NCI-H748 treated with DMSO at 0.1 percent for 48 hours (cell line): ENCODE results near the gene HS2ST1.
"Not testable (repeated sequence)": the region's sequence is repeated elsewhere in the genome, so short reads cannot be mapped to it uniquely, and the experiment has no call there.

Experiments used
- DNase-seq: peaks from one replicate; lab custom pipeline; 2025; lab: John Stamatoyannopoulos, UW

The HS2ST1 gene

DNA sequence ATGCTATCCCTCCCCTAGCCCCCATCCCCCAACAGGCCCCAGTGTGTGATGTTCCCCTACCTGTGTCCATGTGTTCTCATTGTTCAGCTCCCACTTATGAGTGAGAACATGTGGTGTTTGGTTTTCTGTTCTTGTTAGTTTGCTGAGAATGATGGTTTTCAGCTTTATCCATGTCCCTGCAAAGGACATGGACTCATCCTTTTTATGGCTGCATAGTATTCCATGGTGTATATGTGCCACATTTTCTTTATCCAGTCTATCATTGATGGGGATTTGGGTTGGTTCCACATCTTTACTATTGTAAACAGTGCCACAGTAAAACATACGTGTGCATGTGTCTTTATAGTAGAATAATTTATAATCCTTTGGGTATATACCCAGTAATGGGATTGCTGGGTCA, 152.3 kb downstream of the HS2ST1 start:
- not testable (repeated sequence) for DNase-seq

DNA sequence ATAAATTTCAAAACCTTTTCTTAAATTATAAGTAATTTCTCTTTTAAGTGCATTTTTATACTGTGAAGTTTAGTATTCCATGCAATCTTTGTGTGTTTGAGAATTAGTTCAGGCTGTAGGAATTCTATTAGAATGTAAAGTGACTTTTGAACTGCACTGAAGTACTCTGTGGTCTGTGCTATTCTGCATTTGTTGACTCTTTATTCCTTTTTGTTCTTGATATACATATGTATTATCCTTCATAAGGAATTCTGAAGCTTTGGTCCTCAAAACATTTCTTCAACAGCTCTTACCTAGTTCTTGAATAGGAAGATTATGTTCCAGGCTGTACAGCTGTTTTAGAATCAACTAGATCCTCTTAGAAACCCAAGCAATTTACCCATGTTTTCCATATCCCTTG, 158.0 kb downstream of the HS2ST1 start:
- no peak for DNase-seq

DNA sequence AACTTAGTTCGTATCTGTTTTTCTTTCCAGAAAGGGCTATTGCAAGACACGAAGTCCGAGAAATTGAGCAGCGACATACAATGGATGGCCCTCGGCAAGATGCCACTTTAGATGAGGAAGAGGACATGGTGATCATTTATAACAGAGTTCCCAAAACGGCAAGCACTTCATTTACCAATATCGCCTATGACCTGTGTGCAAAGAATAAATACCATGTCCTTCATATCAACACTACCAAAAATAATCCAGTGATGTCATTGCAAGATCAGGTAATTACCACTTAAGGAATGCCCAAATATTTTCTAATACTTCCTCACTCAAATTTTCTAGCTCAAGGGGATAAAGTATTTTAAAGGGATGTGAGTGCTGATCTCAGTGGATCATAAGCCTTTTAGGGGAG, 158.5 kb downstream of the HS2ST1 start:
- DNase-seq, result no peak

DNA sequence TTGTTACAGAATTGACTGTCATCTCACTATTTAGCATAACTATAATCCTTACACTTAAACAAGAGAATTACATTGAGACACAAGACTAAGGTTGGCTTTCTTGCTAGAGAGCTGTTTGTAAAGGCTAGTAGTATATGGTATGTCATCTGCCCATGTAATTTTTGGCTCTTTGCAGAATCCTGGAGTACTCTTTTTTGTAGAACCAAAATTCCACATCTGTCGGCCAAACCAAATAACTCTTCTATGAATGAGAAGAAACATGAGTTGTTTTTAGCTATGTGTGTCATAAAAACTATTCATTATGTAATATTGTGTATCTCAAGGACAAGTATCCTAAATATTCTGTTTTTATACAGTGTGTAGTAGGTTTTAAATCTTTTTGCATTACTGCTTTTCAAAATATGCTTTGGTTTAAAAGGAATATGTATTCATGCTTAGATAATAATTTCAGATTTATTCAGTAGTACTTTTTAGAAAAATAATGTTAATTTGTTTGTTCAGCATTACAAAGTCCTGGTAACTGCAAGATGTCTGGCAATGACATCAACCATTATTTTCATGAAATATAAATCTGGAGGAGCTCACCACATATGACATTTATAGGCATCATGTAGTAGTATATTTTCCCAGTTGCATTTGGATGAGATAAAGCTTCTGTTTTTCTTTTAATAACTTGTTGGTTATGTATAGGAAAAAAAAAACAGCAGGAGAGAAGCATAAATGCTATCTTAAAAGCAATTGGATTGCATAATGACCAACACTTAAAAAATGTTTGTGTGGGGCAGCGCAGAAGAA, 159.8 kb downstream of the HS2ST1 start:
- DNase-seq, result no peak

DNA sequence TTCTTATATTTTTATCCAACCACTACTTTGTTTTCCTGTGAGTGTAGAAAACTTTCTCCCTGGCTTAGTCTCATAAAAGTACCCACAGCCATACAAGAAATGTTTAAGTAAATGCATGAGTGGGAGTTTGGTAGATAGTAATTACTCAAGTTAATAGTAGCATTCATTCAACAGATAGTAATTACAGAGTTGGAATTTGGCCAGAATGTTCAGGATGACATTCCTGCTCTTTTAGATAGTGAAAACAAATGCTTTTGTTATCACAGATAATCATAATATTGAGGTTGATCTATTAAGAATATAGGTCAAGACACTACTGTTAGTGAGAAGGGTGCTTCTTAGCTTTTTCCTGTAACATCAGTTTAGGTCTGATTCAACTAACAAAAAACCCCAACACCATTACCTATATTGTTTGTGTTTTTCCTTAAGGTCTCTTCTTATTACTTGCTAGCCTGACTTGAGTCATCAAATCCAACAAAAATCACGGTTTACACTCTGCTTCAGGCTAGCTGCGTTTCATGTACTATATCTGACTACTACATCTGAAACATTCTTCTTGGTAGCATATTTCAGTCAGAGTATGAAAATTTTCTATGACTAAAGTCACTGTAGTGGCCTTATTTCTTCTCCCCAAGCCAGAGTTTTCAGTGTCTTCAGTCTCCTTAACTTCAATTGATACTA, 163.7 kb downstream of the HS2ST1 start:
- no peak for DNase-seq

DNA sequence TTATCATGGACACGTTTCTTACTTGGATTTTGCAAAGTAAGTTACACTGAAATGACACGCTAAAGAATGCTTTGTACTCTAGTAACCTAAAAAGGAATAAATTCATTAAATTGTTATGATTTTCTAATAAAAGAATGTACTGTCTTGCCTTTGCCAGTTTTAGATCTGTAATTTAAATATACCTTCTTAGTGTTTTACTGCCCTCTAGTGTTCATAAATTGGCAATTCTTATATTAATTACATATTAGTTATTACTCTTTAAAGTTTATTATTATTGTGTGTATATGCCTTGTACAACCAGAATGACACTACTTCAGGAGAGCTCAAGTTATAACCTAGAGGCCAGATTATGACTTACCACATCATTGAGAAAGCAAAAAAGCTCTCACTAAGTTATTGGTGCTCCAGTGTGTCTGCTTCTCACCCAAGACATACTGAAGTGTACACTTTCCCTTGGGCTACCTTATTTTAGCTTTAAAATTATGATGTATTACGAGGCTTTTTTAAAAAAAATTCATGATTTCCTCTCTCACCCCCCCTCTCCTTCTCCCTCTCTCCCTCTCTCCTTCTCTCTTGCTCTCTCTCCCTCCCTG, 169.9 kb downstream of the HS2ST1 start:
- peak; percentile 18 for DNase-seq

DNA sequence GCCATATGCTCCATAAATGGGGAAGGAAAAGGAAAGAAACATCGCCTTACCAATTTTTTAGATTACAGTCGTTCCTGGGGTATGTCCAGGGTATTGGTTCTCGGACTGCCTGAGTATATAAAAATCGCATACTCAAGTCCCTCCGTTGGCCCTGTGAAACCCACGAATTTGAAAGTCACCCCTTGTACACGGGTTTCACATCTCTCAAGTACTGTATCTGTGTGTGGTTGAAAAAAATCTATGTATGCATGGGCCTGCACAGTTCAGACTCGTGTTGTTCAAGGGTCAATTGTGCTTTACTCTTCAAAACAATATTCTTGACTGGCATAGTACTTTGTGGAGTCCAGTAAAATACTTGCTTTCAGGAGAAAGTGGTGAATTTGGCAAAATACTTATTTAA, 171.7 kb downstream of the HS2ST1 start:
- DNase-seq, result no peak

DNA sequence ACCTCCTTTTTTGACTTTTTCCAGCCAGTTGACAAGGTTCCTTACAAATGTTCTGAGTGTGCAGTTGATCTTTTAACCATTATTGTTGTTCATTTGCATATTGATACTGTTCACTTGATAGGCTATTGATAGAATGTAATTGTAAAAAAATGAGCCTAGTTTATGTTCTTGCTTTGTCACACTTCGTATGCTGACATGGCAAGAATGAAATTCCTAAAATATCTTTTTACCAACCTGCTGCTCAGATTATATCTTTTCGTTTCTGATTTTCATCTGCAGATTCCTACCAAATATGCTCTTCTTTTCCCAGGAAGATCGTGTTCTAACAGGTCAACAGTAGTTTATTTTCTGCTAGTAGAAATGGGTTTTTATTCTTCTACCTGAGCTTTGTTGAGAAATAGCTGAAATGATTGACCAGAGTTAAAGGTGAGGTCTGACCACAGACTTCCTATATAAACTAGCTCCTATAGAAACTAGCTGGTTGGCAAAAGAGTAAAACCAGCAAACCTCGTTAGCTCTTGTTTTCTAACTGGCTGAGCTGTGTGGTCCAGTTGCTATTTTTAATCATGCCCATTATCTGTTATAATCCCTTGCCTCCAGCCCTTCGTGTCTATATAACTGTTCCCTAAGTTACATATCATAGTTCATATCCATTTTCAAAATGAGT, 174.8 kb downstream of the HS2ST1 start:
- no peak for DNase-seq

DNA sequence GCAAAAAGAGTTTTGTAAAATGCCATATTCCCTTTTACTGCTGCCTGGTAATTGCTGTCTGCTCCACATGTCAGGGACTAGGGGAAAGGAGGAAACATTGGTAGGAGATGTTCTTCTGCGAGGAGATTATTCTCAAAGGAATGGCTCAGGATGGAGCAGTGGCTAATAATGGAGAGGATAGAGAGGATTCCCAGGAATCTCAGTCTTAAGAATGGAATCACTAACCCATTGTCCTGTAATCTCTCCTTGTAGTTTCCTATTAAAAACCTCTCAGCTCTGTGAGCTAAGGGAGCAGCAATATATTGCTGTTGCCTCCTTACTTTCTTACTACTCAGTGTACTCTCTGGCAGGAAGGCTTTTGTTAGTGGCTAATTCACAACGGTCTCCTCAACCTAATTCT, 175.4 kb downstream of the HS2ST1 start:
- no peak for DNase-seq

DNA sequence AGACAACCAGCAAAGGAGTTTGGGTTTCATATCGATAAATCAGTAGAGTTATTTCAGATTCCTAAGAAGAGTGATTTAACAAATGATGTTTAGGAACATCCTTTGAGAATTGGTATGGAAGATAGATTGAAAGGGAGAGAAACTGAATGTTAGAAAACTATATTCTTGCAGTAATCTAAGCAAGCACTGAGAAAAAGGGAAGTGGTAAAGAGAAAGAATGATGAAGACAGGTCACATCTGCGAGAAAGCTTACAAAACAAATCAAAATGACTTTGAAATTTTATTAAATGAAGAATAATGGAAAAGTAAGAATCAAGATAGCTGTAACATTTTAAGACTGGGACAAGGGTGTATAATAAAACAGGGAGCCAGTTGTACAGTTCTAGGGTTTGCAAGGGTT, 177.0 kb downstream of the HS2ST1 start:
- no peak for DNase-seq

DNA sequence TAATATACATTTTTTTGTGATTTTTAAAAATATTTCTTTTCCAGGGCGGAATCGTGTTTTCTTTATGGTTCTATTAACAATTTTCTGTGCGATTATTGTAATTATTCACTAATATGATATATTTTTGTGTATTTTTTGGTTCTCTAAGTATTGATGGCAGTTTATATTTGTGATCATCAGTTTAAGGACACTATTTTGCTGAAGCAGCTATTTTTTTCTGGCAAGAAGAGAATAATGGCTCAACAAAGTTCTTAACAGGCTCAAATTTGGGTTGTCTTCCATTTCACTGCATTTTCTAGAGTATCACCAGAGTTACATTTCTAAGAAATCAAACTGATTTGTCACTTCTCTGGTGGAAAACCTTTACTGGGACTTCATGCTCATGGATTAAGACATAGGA, 178.4 kb downstream of the HS2ST1 start:
- DNase-seq, result no peak

DNA sequence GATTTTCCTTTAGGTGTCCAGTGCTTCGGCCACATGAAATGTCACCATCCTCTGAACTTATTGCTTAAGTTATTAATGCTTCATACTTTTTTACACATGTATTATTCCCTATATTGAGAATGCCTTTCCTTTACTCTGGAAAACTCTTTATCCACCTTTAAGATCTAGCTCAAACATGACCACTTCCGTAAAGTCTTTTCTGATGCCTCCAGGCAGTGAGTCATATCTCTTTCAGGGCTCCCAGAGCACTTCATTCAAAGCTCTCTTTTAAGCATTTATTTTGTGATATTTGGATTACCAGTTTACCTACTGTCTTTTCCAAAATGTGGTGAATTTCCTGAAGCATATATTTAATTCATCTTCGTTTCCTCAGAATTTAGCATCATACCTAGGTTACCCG, 178.9 kb downstream of the HS2ST1 start:
- DNase-seq, result no peak

DNA sequence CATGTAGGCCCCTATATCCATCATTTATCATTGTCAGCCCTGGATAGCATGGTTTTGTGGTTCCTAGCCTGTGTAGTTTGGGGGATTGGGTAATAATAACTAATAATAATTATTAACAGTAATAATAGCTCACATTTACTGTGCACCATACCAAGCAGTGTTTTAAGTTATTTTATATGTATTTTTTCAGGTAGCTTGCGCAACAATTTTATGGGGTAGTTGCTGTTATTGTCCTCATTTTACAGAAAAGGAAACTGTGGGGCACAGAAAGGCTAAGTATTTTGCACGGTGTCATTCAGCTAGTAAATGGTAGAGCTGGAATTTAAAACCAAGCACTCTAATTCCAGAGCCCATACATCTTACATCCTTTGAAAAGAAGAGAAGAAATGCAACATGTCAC, 179.8 kb downstream of the HS2ST1 start:
- no peak for DNase-seq

DNA sequence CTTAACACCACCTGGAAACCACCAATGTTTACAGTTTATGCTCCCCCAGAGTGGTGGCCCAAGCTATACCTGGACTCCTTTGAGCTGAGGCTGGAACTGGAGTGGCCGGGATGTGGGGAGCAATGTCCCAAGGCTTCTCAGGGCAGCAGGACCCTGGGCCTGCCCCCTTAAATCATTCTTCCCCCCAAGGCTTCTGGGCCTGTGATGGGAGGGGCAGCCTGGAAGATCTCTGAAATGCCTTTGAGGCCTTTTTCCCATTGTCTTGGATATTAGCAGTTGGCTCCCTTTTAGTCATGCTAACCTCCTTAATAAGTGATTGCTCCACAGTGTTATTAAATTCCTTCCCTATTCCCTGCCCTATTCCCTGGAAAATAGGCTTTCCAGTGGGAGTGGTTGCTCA, 185.8 kb downstream of the HS2ST1 start:
- DNase-seq, result no peak

DNA sequence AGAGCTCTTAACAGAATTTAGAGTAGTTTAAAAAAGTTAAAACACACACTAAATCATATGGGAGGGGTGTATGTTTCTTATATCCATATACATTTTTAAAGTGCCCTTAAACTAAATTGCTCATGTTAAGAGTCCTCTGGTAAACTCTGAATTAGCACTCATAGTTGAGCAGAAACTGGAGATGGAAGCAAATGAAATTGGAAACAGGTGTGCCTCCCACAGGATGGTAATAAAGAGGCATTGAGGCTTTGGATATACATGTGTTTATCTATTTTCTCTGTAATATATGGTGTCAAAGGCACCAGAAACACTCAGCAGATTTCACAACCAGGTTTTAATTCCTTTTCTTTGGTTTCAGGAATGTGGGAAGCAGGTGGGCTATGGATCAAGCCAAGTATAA, 188.6 kb downstream of the HS2ST1 start:
- DNase-seq, result no peak

DNA sequence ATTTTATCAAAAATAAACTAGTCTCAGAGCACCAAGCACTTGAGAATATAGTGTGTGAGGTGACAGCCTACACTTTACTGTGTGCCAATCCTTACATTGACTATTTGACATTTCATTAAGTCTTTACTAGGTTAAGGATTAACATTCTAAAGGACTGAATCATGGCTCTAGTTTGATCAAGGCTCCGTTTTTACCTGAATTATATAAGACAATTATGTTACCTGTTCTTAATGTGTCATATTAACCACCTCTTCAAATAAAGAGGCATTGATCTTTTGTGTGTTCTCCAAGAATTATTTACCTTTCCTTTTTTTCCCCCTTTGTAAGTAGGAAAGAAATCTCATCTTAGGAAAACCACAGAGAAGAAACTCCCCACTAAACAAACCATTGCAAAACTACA, 189.7 kb downstream of the HS2ST1 start:
- DNase-seq, result no peak

DNA sequence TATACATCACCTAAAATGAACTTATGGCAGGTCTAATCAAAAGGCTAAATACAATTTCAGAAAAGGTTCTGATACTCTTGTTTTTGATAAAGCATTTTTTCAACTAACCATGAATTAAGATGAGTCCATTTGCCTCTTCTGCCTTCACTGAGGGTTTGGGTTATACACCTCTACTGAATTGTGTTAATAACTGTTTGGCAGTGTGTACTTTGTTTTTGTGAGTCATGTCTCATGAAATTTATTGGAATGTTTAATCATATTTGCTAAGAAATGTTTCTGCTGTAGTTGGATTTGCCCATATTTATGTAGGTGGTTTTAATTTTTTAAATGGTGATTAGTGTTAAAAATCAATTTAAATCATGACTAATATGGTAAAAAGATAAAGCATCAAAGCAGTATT, 190.5 kb downstream of the HS2ST1 start:
- DNase-seq, result no peak

DNA sequence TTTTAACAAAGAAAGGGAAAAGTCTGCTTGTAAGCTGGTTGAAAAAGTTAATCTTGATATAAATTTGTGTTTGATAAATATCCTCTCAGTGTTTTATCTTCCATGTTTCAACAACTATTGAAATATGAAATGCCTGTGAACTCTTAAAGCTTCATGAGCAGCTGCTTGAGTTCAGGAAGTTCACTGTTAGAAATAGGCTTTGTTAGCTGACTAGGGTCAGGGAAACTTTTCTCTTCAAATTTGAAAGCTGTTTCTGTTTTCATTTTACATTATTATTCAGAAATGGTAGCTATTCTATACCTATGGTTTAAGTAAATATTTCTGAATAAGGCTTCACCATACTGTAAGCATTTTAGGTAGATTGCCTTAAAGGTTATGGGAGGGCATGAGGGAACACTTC, 191.7 kb downstream of the HS2ST1 start:
- no peak for DNase-seq

DNA sequence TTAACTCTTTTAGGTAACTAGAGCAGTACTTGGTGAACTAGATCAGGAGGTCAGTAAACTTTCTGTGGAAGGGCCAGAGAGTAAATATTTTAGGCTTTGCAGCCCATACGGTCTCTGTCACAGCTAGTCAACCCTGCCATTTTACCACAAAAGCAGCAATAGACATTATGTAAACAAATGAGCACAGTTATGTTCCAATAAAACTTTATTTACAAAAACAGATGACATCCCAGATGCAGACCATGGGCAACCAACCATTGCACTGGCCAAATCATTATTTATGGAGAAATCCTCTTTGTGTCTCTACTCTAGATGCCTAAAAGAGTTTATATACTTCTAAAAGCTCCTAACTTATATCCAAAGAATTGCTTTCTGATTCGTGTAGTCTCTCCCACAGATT, 192.4 kb downstream of the HS2ST1 start:
- no peak for DNase-seq

DNA sequence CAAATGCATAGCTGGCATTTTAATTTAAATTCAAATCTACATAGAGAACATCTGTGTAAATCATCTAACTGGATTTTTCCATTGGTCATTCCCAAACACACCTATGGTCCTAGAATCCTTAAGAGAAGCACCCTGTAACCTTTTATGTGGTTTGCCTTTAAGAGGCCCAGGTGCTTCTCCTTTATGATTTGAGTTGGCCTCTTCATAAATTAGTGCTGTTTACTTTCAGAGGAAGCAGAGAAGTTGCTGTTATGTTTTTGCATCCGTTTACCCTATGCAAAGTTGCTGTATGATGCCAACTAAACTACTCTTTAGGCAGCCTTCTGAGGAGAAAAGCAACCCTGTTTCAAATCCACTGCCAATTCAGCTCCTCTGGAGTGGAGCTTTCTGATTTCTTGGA, 193.8 kb downstream of the HS2ST1 start:
- no peak for DNase-seq

DNA sequence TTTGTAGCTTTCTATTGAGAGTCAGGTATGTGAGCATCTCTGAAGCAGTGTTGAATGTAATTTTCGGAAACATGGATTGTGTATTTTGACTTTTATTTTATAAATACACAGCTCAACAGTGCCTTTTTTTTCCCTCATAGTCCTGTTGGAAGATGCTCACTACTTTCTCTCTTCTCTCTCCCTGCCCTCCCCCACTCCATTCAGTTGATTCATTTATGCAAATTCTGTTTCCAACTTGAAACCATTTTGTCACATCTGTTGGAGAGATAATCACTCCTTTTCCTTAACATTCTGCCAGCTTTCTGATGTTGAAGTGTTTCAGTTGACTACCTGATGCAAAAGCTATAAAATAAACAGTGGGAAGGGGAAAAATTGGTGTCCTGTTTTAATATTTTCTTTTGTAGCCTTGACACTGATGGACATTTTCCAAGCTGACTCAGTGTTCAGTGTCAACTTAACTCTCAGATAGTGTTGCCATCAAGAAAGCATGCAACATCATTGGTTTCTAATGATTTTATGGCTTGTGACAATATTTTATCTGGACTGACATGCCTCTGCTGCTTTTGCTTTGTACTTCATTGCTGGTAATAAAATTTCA, 194.5 kb downstream of the HS2ST1 start:
- DNase-seq, result no peak

DNA sequence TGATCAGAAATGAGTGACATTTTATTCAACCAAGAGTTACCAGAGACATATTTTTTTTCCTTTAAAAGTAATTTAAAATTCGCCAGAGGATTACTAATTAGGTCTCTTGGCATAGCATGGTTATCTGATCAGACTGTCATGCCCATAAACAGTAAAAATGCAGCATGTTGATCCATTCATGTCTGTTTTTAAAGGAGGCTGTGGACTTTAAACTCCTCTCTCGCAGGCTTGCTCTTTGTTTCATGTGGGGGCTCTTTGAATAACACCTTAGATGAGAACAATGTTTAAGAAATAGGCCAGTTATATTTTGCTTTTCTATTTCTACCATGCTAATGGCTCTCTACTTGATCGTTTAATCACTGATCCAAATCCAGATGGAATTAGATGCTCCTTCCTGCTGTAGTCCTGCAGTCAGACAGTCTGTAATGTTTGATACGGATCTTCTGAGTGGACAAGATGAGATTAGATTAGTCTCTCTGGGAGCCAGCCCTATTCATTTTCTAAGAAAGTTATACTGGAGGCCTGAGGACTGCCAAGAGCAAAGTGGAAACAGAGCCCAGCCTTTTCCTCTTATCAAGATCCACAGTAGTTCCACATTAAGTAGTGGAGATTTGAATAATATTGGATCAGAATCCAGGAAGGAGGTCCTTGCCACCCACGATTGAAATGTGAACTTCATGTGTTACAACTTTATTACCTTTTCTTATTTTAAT, 197.4 kb downstream of the HS2ST1 start:
- DNase-seq, result no peak
